ENCODE results near the gene CCNB1IP1. TPM values are rescaled to one million over a fixed set of nuclear protein-coding genes. Genes with fewer than 3 reads are reported as not detected.
"Not testable (repeated sequence)": the region's sequence is repeated elsewhere in the genome, so short reads cannot be mapped to it uniquely, and the experiment has no call there.

CCNB1IP1 gene
- total and polyA plus RNA-seq, 4 donors, result 34.6 to 75.4 (median 58.2) TPM

GRCh38 chr14:20372796-20373195, 39.7 kb upstream of the CCNB1IP1 start:
- no peak overlapping the region for H3K4me3 ChIP-seq (ENCODE audit: low read length in 2 of 2)
- no peaks in the 10 kb centered on the region for H3K27me3 ChIP-seq (ENCODE audit: control insufficient read depth in 1 of 2, insufficient read depth in 2 of 2, low read length in 1 of 2)
- H3K9me3 ChIP-seq (ENCODE audit: control insufficient read depth, low read length), result no peaks in the 10 kb centered on the region
- H3K27ac ChIP-seq (ENCODE audit: low read depth in 1 of 2, low read length in 2 of 2), result no peak overlapping the region
- DNase-seq (no peak), ATAC-seq (ENCODE audit: low FRiP score) (no peak)
- intact Hi-C loops (cut with DNase I), result no loop called here
- no peaks in the 10 kb centered on the region for H3K4me1 ChIP-seq (ENCODE audit: control insufficient read depth in 1 of 2, insufficient read depth in 2 of 2, low read length in 2 of 2)
- H3K36me3 ChIP-seq (ENCODE audit: control insufficient read depth in 1 of 2, insufficient read depth in 2 of 2, low read length in 1 of 2), result peaks cover 17 to 18% of the 10 kb centered on the region in 2 donors
- 90 to 91% methylated on average over 5 of the region's 5 CpGs for WGBS, 2 donors

- Histone ChIP-seq H3K4me3 (ENCODE audit: low read length in 2 of 2) (no peak overlapping the region), H3K36me3 (ENCODE audit: control insufficient read depth in 1 of 2, insufficient read depth in 2 of 2, low read length in 1 of 2) (peaks cover 4 to 6% of the 10 kb centered on the region in 2 donors), H3K4me1 (ENCODE audit: control insufficient read depth in 1 of 2, insufficient read depth in 2 of 2, low read length in 2 of 2) (no peaks in the 10 kb centered on the region), H3K27ac (ENCODE audit: low read depth in 1 of 2, low read length in 2 of 2) (no peak overlapping the region), H3K27me3 (ENCODE audit: control insufficient read depth in 1 of 2, insufficient read depth in 2 of 2, low read length in 1 of 2) (no peaks in the 10 kb centered on the region), H3K9me3 (ENCODE audit: control insufficient read depth, low read length) (no peaks in the 10 kb centered on the region)
- no peak for DNase-seq
- intact Hi-C loops (cut with DNase I), result no loop called here
- ATAC-seq (ENCODE audit: low FRiP score), result no peak
These were observed 32.8 kb upstream of the CCNB1IP1 start for GRCh38 chr14:20365928-20366327.

GRCh38 chr14:20358474-20358873, 25.4 kb upstream of the CCNB1IP1 start:
- 76 to 79% methylated on average over 3 of the region's 3 CpGs for WGBS, 2 donors
- H3K9me3 ChIP-seq (ENCODE audit: control insufficient read depth, low read length); H3K27ac ChIP-seq (ENCODE audit: low read depth in 1 of 2, low read length in 2 of 2); H3K4me1 ChIP-seq (ENCODE audit: control insufficient read depth in 1 of 2, insufficient read depth in 2 of 2, low read length in 2 of 2); H3K27me3 ChIP-seq (ENCODE audit: control insufficient read depth in 1 of 2, insufficient read depth in 2 of 2, low read length in 1 of 2); H3K36me3 ChIP-seq (ENCODE audit: control insufficient read depth in 1 of 2, insufficient read depth in 2 of 2, low read length in 1 of 2); DNase-seq; ATAC-seq (ENCODE audit: low FRiP score); intact Hi-C loops (cut with DNase I); H3K4me3 ChIP-seq (ENCODE audit: low read length in 2 of 2): not testable (repeated sequence)

- intact Hi-C loops (cut with DNase I), result no loop called here
- Histone ChIP-seq H3K36me3 (ENCODE audit: control insufficient read depth in 1 of 2, insufficient read depth in 2 of 2, low read length in 1 of 2) (peaks cover 8% of the 10 kb centered on the region in 2 donors), H3K4me3 (ENCODE audit: low read length in 2 of 2) (no peak overlapping the region), H3K4me1 (ENCODE audit: control insufficient read depth in 1 of 2, insufficient read depth in 2 of 2, low read length in 2 of 2) (no peaks in the 10 kb centered on the region), H3K27me3 (ENCODE audit: control insufficient read depth in 1 of 2, insufficient read depth in 2 of 2, low read length in 1 of 2) (no peaks in the 10 kb centered on the region), H3K27ac (ENCODE audit: low read depth in 1 of 2, low read length in 2 of 2) (no peak overlapping the region), H3K9me3 (ENCODE audit: control insufficient read depth, low read length) (no peaks in the 10 kb centered on the region)
- WGBS, 2 donors, result 87 to 88% methylated on average over 3 of the region's 3 CpGs
- ATAC-seq (ENCODE audit: low FRiP score) (no peak), DNase-seq (no peak)
These were observed 23.3 kb upstream of the CCNB1IP1 start for GRCh38 chr14:20356422-20356821.

GRCh38 chr14:20350860-20351259, 17.8 kb upstream of the CCNB1IP1 start:
- Histone ChIP-seq H3K36me3 (ENCODE audit: control insufficient read depth in 1 of 2, insufficient read depth in 2 of 2, low read length in 1 of 2) (peaks cover 1 to 6% of the 10 kb centered on the region in 2 donors), H3K27ac (ENCODE audit: low read depth in 1 of 2, low read length in 2 of 2) (no peak overlapping the region)
- no peak for DNase-seq

GRCh38 chr14:20350282-20350681, 17.2 kb upstream of the CCNB1IP1 start:
- no peak for ATAC-seq (ENCODE audit: low FRiP score)
- 92 to 93% methylated on average over 2 of the region's 2 CpGs for WGBS, 2 donors
- peaks cover 2 to 6% of the 10 kb centered on the region in 2 donors for H3K36me3 ChIP-seq (ENCODE audit: control insufficient read depth in 1 of 2, insufficient read depth in 2 of 2, low read length in 1 of 2)

More at GRCh38 chr14:20350860-20351259, 17.8 kb upstream of the CCNB1IP1 start:
- ATAC-seq (ENCODE audit: low FRiP score), result no peak
- Histone ChIP-seq H3K4me1 (ENCODE audit: control insufficient read depth in 1 of 2, insufficient read depth in 2 of 2, low read length in 2 of 2) (no peaks in the 10 kb centered on the region), H3K9me3 (ENCODE audit: control insufficient read depth, low read length) (no peaks in the 10 kb centered on the region), H3K27me3 (ENCODE audit: control insufficient read depth in 1 of 2, insufficient read depth in 2 of 2, low read length in 1 of 2) (no peaks in the 10 kb centered on the region), H3K4me3 (ENCODE audit: low read length in 2 of 2) (no peak overlapping the region)
- intact Hi-C loops (cut with DNase I), result no loop called here

GRCh38 chr14:20347747-20348146, 14.7 kb upstream of the CCNB1IP1 start:
- ATAC-seq (ENCODE audit: low FRiP score), result no peak
- WGBS, 2 donors, result 91 to 97% methylated on average over 3 of the region's 3 CpGs
- DNase-seq, result no peak
- no peaks in the 10 kb centered on the region for H3K9me3 ChIP-seq (ENCODE audit: control insufficient read depth, low read length)
- H3K27ac ChIP-seq (ENCODE audit: low read depth in 1 of 2, low read length in 2 of 2), result no peak overlapping the region
- no peaks in the 10 kb centered on the region for H3K4me1 ChIP-seq (ENCODE audit: control insufficient read depth in 1 of 2, insufficient read depth in 2 of 2, low read length in 2 of 2)
- H3K4me3 ChIP-seq (ENCODE audit: low read length in 2 of 2), result no peak overlapping the region
- peaks cover 2 to 5% of the 10 kb centered on the region in 2 donors for H3K36me3 ChIP-seq (ENCODE audit: control insufficient read depth in 1 of 2, insufficient read depth in 2 of 2, low read length in 1 of 2)
- H3K27me3 ChIP-seq (ENCODE audit: control insufficient read depth in 1 of 2, insufficient read depth in 2 of 2, low read length in 1 of 2), result no peaks in the 10 kb centered on the region
- intact Hi-C loops (cut with DNase I), result loop anchor here in 1 of 2 donors (5.0 to 10.0 kb wide), 2 partner anchors 60 to 117 kb away; partner anchors contain the start of genes PIP4P1 and PNP

More at GRCh38 chr14:20350282-20350681, 17.2 kb upstream of the CCNB1IP1 start:
- intact Hi-C loops (cut with DNase I), result no loop called here
- Histone ChIP-seq H3K27me3 (ENCODE audit: control insufficient read depth in 1 of 2, insufficient read depth in 2 of 2, low read length in 1 of 2) (no peaks in the 10 kb centered on the region), H3K9me3 (ENCODE audit: control insufficient read depth, low read length) (no peaks in the 10 kb centered on the region), H3K4me3 (ENCODE audit: low read length in 2 of 2) (no peak overlapping the region), H3K4me1 (ENCODE audit: control insufficient read depth in 1 of 2, insufficient read depth in 2 of 2, low read length in 2 of 2) (no peaks in the 10 kb centered on the region), H3K27ac (ENCODE audit: low read depth in 1 of 2, low read length in 2 of 2) (no peak overlapping the region)
- DNase-seq, result no peak

GRCh38 chr14:20346713-20347112, 13.6 kb upstream of the CCNB1IP1 start:
- Histone ChIP-seq H3K27me3 (ENCODE audit: control insufficient read depth in 1 of 2, insufficient read depth in 2 of 2, low read length in 1 of 2) (no peaks in the 10 kb centered on the region), H3K36me3 (ENCODE audit: control insufficient read depth in 1 of 2, insufficient read depth in 2 of 2, low read length in 1 of 2) (peaks cover 0 to 2% of the 10 kb centered on the region in 2 donors), H3K4me1 (ENCODE audit: control insufficient read depth in 1 of 2, insufficient read depth in 2 of 2, low read length in 2 of 2) (no peaks in the 10 kb centered on the region), H3K9me3 (ENCODE audit: control insufficient read depth, low read length) (no peaks in the 10 kb centered on the region), H3K27ac (ENCODE audit: low read depth in 1 of 2, low read length in 2 of 2) (no peak overlapping the region), H3K4me3 (ENCODE audit: low read length in 2 of 2) (no peak overlapping the region)
- ATAC-seq (ENCODE audit: low FRiP score) (no peak), DNase-seq (no peak)
- intact Hi-C loops (cut with DNase I), result loop anchor here in 1 of 2 donors (5.0 to 10.0 kb wide), 2 partner anchors 61 to 118 kb away; partner anchors contain the start of genes PIP4P1 and PNP
- WGBS, 2 donors, result 92 to 100% methylated on average over 1 of the region's 1 CpG

- intact Hi-C loops (cut with DNase I), result loop anchor here in 1 of 2 donors (5.0 to 10.0 kb wide), 2 partner anchors 62 to 119 kb away; partner anchors contain the start of genes PIP4P1 and PNP
- no peaks in the 10 kb centered on the region for H3K9me3 ChIP-seq (ENCODE audit: control insufficient read depth, low read length)
These were observed 12.3 kb upstream of the CCNB1IP1 start for GRCh38 chr14:20345366-20345765.

More at GRCh38 chr14:20345366-20345765, 12.3 kb upstream of the CCNB1IP1 start:
- no peak overlapping the region for H3K27ac ChIP-seq (ENCODE audit: low read depth in 1 of 2, low read length in 2 of 2)
- H3K4me3 ChIP-seq (ENCODE audit: low read length in 2 of 2), result no peak overlapping the region
- H3K27me3 ChIP-seq (ENCODE audit: control insufficient read depth in 1 of 2, insufficient read depth in 2 of 2, low read length in 1 of 2), result no peaks in the 10 kb centered on the region
- peaks cover 0 to 2% of the 10 kb centered on the region in 2 donors for H3K36me3 ChIP-seq (ENCODE audit: control insufficient read depth in 1 of 2, insufficient read depth in 2 of 2, low read length in 1 of 2)
- WGBS, 2 donors, result 91 to 96% methylated on average over 1 of the region's 1 CpG
- no peaks in the 10 kb centered on the region for H3K4me1 ChIP-seq (ENCODE audit: control insufficient read depth in 1 of 2, insufficient read depth in 2 of 2, low read length in 2 of 2)
- ATAC-seq (ENCODE audit: low FRiP score) (no peak), DNase-seq (no peak)

Data from aorta (tissue), 5 donors.